ENCODE data around the gene EVX2.

GRCh38 chr2:176078541-176079284 lies 5.0 kb downstream of the EVX2 start:
- no peak for TF ChIP-seq CTCF (IDR thresholded peaks at IDR 0.05; ENCODE audit: insufficient read depth, low read depth, low read length)
- TF ChIP-seq EZH2 (IDR thresholded peaks at IDR 0.05; ENCODE audit: insufficient read depth, low read length): no peak
